SH-SY5Y (cell line): ENCODE measurements around the gene RBP7.

Experiments
- GATA2 ChIP-seq: IDR thresholded peaks from 2 replicates; pipeline ENCODE4 v1.6.1; 2011; ENCODE audit warnings: mild to moderate bottlenecking, low read depth, low read length
- GATA3 ChIP-seq: IDR thresholded peaks from 2 replicates; pipeline ENCODE4 v1.6.1; 2011; ENCODE audit warnings: low read depth, mild to moderate bottlenecking, low read length, moderate library complexity

RBP7 gene

DNA sequence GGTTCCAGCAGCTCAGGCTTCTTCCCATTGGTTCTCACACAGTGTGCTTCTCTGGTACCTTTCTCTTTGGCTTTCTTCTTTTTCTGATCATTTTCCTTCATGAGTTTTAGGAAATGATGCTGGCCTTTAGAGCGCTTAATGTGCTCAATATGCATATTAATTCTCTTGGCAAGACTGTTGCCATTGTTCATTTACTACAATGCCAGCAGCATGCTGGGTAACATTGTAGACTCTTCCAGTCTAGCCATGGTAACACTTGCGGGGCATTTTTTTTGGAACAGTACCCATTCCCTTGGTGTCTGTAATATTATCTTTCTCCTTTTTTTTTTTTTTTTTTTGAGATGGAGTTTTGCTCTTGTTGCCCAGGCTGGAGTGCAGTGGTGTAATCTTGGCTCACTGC is 57.4 kb downstream of the RBP7 start:
- no peak for TF ChIP-seq GATA2
- TF ChIP-seq GATA3: no peak

DNA sequence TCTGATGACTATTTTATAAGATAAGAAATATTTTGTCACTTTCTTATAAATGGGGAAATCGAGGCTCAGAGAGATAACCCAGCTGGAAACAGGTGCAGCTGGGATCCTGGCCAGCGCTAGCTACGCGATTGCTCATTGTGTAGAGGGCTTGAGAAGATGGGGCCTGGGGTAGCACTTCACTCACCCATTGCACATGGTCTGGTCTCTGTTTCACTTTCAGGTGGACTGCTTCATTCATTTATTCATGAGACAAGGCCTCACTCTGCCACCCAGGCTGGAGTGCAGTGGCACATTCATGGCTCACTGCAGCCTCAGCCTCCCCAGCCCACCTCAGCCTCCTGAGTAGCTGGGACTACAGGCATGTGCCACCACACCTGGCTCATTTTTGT is 59.6 kb downstream of the RBP7 start:
- TF ChIP-seq GATA2 (no peak), GATA3 (no peak)

DNA sequence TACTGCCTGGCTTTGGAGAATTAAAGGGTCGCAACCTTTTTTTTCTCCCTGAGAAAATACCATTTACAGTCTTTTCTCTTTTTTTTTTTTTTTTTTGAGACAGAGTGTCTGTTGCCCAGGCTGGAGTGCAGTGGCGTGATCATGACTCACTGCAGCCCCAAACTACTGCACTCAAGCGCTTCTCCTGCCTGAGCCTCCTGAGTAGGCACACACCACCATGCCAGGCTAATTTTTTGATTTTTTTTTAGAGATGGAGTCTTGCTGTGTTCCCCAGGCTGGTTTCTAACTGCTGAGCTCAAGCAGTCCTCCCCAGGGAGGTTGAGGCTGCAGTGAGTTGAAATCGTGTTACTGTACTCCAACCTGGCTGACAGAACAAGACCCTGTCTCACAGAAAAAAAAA is 60.3 kb downstream of the RBP7 start:
- TF ChIP-seq GATA3 (no peak), GATA2 (no peak)

DNA sequence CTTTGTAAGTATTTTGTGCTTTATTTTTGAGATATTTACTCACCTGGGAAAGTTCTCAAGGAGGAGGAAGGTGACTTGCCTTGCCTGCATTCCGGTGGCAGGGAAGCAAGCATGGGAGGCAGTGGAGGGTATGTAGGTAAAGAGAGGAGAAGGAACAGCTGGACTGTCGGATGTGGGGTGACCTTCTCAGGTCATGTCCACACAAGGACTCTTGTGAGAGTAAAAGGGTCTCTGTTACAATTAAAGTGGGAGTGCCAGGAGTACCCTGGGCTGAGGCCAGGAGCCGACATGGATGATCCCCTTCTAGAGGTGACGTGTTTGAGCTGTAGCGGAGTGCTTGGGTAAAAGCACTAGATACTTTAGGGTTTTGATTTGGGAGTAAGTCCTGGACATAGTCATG is 60.8 kb downstream of the RBP7 start:
- TF ChIP-seq GATA3 (no peak), GATA2 (no peak)

DNA sequence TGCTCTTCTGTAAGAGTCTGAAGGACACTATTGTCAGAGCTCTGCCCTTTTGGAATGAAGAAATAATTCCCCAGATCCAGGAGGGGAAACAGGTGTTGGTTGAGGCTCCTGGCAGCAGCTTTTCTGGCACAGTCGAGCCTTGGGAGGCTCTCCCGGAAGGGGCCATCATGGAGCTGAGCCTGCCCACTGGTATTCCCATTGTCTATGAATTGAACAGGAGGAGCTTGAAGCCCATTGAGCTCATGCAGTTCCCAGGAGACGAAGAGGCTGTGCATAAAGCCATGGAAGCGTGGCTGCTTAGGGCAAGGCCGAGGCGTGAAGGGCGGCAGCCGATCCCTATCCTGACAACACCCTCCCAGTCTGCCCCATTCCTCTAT is 62.3 kb downstream of the RBP7 start:
- TF ChIP-seq GATA3: no peak
- no peak for TF ChIP-seq GATA2

DNA sequence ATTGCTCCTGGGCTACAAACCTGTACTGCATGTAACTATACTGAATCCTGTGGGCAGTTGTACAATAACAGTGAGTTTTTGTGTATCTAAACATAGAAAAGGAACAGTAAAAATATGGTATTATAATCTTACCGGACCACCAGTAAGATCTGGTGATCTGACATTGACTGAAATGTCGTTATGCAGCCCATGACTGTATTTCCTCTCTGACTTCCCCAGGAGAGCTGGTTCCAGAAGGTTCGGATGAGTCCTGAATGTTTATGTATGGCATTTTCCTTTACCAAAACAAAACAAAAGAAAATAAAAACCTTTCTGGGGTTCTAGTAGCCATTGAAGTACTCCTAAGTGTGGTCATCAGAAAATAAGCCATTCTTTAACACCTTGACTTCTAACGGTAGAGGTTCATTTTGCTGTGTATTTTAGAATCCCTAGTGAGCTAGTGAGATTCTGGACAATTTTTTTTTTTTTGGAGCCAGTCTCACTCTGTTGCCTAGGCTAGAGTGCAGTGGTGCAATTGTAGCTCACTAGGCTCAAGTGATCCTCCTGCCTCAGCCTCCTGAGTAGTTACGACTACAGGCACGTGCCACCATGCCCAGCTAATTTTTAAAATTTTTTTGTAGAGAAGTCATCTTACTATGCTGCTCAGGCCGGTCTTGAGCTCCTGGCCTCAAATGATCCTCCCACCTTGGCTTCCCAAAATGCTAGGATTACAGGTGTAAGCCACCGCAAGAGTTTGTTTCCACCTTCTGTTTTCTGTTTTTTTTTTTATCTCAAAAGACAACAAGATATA is 63.5 kb downstream of the RBP7 start:
- no peak for TF ChIP-seq GATA2
- TF ChIP-seq GATA3: no peak

DNA sequence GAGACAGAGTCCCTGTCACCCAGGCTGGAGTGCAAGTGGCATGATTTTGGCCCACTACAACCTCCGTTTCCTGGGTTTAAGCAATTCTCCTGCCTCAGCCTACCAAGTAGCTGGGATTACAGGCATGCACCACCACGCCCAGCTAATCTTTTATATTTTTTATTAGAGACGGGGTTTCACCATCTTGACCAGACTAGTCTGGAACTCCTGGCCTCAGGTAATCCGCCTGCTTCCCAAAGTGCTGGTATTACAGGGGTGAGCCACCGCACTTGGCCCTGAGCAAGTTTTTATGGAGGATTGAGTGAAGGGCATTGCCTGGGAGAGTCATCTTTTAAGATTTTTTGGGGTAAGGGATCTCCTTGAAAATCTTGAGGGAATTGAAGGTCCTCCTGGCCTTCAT is 64.2 kb downstream of the RBP7 start:
- TF ChIP-seq GATA3 (no peak), GATA2 (no peak)

DNA sequence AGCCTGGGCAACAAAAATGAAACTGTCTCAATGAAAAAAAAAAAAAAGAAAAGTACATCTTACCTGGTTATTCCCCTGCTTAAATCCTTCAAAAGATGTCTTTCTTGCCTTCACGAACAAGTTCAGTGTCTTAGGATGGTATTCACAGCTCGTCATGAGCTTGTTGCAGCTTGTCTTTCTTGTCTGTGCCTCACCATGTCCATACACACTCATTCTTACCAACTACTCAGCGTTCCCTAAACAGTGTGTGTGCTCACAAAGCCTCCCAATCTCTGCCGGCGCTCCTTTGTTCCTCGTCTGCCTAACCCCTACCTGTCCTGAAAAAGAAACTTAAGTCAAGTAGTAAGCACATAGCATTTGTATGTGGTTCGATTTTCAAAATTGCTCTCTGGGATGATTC is 66.8 kb downstream of the RBP7 start:
- no peak for TF ChIP-seq GATA2
- no peak for TF ChIP-seq GATA3

DNA sequence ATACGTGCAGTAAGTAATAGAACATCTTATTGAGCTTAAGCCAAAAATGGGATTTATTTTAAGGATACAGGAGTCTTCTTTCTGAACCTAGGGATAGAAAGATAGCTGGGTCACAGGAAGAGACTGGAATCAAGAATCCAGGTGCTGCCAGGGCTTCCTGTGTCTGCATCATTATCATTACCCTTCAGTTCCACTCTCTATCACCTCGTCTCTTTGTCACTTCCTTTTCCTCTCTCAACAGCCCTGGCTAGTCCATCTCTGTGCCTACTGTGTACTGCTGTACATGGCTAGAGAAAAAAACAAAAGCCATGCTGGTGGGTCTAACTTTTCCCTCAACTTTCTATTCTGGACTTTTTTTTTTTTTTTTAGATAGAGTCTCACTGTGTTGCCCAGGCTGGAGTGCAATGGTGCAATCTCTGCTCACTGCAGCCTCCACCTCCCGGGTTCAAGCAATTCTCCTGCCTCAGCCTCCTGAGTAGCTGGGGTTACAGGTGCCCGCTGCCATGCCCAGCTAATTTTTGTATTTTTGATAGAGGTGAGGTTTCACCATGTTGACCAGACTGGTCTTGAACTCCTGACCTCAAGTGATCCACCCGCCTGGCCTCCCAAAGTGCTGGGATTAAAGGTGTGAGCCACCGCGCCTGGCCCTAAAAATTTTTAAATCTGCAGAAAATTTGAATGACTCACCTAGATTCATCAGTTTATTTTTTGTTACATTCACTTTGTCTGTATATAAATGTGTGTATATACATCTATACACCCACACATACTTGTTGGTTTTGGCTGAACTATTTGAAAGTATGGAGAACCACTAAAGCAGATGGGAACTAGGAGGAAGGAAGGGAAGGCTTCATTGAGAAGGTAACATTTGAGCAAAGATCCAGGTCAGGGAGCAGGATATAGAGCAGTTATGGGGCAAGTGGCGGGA is 67.7 kb downstream of the RBP7 start:
- TF ChIP-seq GATA3 (no peak), GATA2 (no peak)

DNA sequence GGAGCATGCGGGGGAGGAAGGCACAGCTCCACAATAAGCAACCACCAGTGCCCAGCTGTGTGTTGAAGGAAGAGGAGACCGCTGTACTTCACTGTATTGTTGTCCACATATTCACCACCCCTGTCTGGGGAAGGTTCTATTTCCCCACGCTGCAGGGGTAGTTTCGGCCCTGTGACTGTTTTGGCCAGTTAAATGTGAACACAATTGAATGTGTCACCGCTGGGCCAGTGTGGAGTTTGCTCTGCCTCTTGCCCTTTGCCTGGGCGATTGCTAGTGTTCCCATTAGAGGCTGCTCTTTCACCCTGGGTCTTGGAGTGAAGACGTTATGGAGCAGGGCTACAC is 68.3 kb downstream of the RBP7 start:
- TF ChIP-seq GATA2 (no peak), GATA3 (no peak)
